T47D (cell line): ENCODE measurements around the gene RHOBTB1.

Source experiments
- DNase-seq, 2 experiments: peaks; one replicate each; pipeline versions ENCODE4 v3.0.0 to v3.0.0-alpha.2; 2011 to 2012; ENCODE audit warnings: low read depth in 1 of 2, low spot score in 1 of 2
- JUND ChIP-seq: IDR thresholded peaks from 2 replicates; pipeline ENCODE4 v1.6.1; 2012; ENCODE audit warnings: low read depth
- in situ Hi-C: cut with HindIII; loops from 2 replicates; pipeline ENCODE4 v1.10.0; 2016; ENCODE audit warnings: low sequenced_read_pairs, low pct_unique_long_range_greater_than_20kb

RHOBTB1 gene

GRCh38 chr10:60944058-60944909 lies at the start of gene RHOBTB1:
RHOBTB1 (minus strand) TSS chr10:60944185; CDS start chr10:60911542, 32,643 bp downstream.
- in situ Hi-C loops: no loop called here
- peak; percentile 55 to 75 for DNase-seq
- no peak for TF ChIP-seq JUND

GRCh38 chr10:60992636-60993035 lies 48.7 kb upstream of the RHOBTB1 start:
- peak; percentile 14; the same call in 1 of the 2 replicates for TF ChIP-seq JUND
- peak in 1 of 2 experiments; percentile 32 for DNase-seq
- in situ Hi-C loops: no loop called here

DNA sequence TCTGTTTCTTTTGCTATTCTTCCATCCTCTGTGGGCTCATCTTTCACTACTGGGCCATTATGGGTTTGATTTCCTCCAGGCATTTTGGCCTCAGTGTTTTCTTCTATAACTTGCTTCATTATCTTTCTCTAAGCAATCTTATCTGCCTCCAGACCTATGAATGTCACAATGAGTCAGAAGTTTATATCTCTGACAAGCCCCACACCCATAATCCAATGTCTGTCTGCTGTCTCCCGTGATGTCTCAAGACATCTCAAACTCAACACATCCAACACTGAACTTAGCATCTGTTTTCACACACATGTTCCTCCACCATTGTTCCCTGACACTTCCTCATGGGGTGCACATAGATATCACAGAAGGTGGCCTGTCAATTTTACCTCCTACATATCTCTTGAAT lies 46.7 kb upstream of the RHOBTB1 start:
- no peak for TF ChIP-seq JUND

GRCh38 chr10:60989400-60989876 lies 45.5 kb upstream of the RHOBTB1 start:
- in situ Hi-C loops: no loop called here
- peak in 1 of 2 experiments; percentile 38 for DNase-seq
- TF ChIP-seq JUND: no peak

More for the DNA sequence above, 46.7 kb upstream of the RHOBTB1 start:
- no peak for DNase-seq
- in situ Hi-C loops: no loop called here

DNA sequence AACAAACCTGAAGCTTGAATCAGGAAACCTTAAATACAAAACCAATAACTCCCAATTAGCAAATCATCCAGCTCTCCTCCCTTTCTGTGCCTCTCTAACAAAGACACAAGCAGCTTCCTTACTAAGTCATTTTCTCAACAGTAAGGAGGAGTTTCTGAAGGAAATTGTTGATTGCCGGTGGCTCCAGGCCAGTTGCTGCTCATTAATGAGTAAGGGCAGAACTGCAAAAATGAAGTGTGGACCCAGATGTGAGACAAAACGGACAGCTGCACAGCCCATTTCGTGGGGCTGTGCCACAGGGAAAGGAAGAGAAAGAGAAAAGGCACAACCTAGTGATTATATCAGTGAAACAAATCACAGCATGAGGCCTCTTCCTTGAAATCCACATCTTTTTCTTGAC lies 42.8 kb upstream of the RHOBTB1 start:
- DNase-seq: no peak
- no peak for TF ChIP-seq JUND
- in situ Hi-C loops: no loop called here

DNA sequence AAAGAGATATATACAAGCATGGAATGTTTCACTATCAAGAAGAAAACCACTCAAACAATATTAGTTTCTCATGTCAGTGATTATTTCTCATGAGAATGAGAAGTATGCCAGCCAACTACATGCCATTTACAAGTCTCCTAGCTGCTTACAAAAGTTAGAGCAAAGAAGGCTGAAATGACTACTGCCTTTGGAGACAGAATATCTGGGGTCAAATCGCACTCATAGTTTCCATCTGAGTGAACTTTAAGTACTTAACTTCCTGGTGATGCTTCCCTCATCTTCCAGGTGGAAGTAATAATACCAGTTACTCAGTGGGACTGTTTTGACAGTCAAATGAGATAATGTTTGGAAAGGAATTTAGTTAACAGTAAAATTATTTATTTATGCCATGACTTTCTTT lies 42.0 kb upstream of the RHOBTB1 start:
- TF ChIP-seq JUND: no peak
- DNase-seq: no peak
- in situ Hi-C loops: no loop called here

DNA sequence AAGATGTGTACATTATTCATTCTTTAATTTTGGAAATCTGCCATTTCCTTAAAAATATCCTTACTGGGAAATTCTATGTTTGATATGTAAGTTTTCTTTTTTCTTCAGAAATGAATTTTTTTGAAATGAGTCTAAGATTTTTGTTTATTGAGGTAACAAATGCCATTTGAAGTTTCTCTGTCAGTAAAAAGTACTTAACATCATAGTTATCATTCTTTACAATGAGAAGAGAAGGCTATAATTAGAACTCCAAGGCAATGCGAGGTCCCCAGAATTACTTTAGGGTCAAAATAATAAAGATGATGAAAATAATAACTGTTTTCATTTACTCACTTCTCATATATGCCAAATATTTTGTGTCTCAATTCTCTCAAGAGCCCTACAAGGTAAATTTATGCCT lies 37.0 kb upstream of the RHOBTB1 start:
- DNase-seq: no peak
- no peak for TF ChIP-seq JUND
- in situ Hi-C loops: no loop called here

GRCh38 chr10:60979667-60980104 lies 35.7 kb upstream of the RHOBTB1 start:
- TF ChIP-seq JUND: no peak
- no peak for DNase-seq
- in situ Hi-C loops: no loop called here

DNA sequence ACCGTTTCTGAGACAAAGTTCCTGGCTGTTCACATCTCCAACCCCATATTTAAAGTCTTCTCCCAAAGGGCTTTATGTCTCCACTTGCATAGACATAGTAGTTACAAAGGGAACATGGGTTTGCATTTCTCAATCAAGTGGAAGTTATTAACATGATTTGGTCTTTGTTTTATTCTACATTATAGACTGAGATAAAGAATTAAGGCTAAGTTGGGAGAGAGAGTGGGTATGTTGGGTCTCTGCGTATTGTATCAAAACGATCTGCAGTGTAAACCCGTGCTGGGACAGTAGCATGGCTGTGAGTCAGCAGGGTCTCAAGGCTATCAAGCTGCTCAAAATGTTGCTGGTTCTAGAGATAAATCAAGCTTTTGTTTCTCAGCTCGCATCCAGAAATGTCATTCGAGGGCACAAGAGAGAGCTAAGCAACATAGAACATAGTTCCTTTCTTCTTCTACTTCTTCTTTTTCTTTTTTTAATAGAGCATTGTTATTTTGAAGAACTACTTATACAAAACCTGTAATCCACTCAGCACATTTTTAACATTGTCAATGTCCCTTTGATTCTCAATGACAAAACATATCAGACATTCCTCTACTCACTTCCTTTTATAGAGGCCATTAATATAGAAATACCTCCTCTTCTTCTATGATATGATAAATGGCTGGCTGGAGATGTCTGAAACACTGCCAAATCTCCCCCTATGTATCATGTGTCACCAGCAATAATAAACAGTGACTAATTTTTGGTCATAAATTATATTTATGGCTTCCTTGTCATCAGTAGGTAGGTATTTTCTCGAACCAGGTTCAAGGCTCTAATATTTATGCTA lies 34.5 kb upstream of the RHOBTB1 start:
- in situ Hi-C loops: no loop called here

DNA sequence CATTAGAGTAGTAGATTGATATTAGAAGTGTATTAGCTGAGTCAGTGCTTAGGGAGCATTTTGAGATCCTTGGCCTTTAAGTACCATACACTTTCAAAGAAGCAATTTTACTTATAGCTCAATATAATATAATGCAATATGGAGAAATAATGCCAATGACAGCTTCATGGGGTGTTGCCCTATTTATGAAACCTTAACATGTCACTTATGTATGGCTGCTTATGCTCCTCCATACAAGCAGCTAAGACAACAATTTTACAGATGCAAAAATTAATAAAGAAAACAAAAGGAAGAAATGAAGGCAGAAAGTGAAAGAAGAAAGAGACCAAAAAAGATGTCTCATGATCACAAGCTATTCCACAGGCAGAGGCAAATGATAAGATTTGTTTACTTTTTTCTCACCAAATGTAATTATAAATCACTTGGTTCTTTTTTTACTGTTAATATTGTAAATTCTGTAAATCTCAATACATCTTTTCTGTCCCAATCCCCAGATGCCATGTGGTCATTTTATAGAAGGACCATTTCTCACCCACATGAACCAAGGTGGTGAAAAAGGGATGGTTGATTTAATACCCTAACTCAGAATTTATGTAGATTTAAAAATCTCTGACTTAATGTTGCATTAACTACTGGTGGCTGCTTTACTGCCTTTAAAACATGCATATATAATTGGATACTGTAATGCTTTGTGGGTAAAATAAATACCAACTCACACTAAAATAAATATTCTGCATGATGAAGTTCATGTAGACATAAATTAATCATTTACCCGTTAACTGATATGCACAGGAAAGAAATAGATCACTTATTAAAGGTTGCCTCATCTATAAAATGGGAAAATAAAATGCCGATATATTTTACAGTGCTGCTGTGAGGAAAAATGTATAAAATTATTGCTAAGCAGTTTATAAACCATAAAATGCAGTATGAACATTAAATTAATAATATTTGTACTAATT lies 33.5 kb upstream of the RHOBTB1 start:
- in situ Hi-C loops: no loop called here
- DNase-seq: no peak
- no peak for TF ChIP-seq JUND

More for the DNA sequence above, 34.5 kb upstream of the RHOBTB1 start:
- DNase-seq: no peak
- no peak for TF ChIP-seq JUND

- TF ChIP-seq JUND: no peak
- no peak for DNase-seq
- in situ Hi-C loops: no loop called here
These were observed 32.7 kb upstream of the RHOBTB1 start for GRCh38 chr10:60976687-60977086.

GRCh38 chr10:60975716-60976115 lies 31.7 kb upstream of the RHOBTB1 start:
- in situ Hi-C loops: no loop called here
- no peak for TF ChIP-seq JUND
- no peak for DNase-seq
